GM12878 (cell line): Measurements from ENCODE around the gene RESP18. TPM values are rescaled to one million over a fixed set of nuclear protein-coding genes. Genes with fewer than 3 reads are reported as not detected.
A peak's percentile ranks its signal among the peaks of the same experiment; 100 is the strongest.

Experiments
- BACH1 ChIP-seq: fragments of 450-650 bp; IDR thresholded peaks from 2 replicates; pipeline ENCODE4 v1.6.1; 2017; ENCODE audit warnings: mild to moderate bottlenecking, borderline replicate concordance
- CHD2 ChIP-seq: IDR thresholded peaks from 2 replicates; pipeline ENCODE4 v1.6.1; 2011; ENCODE audit warnings: low read depth, low read length, improper control_type of control experiment, borderline replicate concordance
- FOXK2 ChIP-seq: fragments of 450-650 bp; IDR thresholded peaks from 2 replicates; pipeline ENCODE4 v1.6.1; 2017; ENCODE audit warnings: mild to moderate bottlenecking, moderate library complexity
- HDAC2 ChIP-seq: fragments of 200-600 bp; sonication (generic); IDR thresholded peaks from 2 replicates; pipeline ENCODE4 v1.6.1; 2017
- MEF2A ChIP-seq: IDR thresholded peaks from 2 replicates; pipeline ENCODE4 v1.6.1; 2011; ENCODE audit warnings: low read depth, mild to moderate bottlenecking, low read length, moderate library complexity; ENCODE audit not compliant: insufficient read depth
- MXI1 ChIP-seq: fragments of 150-350 bp; IDR thresholded peaks from 2 replicates; pipeline ENCODE4 v1.6.1; 2011; ENCODE audit warnings: low read depth, mild to moderate bottlenecking, inconsistent platforms, low read length, improper control_type of control experiment
- NRF1 ChIP-seq: conservative IDR thresholded peaks from 2 replicates; pipeline ENCODE4 v1.6.1; 2011; ENCODE audit warnings: mild to moderate bottlenecking, low read depth, low read length, improper control_type of control experiment
- PAX5 ChIP-seq: IDR thresholded peaks from 2 replicates; pipeline ENCODE4 v1.6.1; 2011; ENCODE audit warnings: low read depth, low read length, borderline replicate concordance
- POLR2AphosphoS2 ChIP-seq: IDR thresholded peaks from 2 replicates; pipeline ENCODE4 v1.6.1; 2011; ENCODE audit warnings: low read depth, mild to moderate bottlenecking, low read length, improper control_type of control experiment, moderate library complexity
- POLR2AphosphoS5 ChIP-seq: IDR thresholded peaks from 2 replicates; pipeline ENCODE4 v1.6.1; 2011; ENCODE audit warnings: mild to moderate bottlenecking, low read length, inconsistent platforms
- RBBP5 ChIP-seq: fragments of 200-600 bp; sonication (generic); conservative IDR thresholded peaks from 2 replicates; pipeline ENCODE4 v1.6.1; 2016
- RELA ChIP-seq: fragments of 450-650 bp; IDR thresholded peaks from 2 replicates; pipeline ENCODE4 v1.8.0; 2014; ENCODE audit warnings: borderline replicate concordance; ENCODE audit not compliant: partially characterized antibody
- RFX5 ChIP-seq: IDR thresholded peaks from 2 replicates; pipeline ENCODE4 v1.6.1; 2011; ENCODE audit warnings: low read depth, low read length, improper control_type of control experiment
- RUNX3 ChIP-seq: IDR thresholded peaks from 2 replicates; pipeline ENCODE4 v1.6.1; 2012; ENCODE audit warnings: low read length, inconsistent platforms
- SP1 ChIP-seq: IDR thresholded peaks from one replicate; pipeline ENCODE4 v1.6.1; 2011; ENCODE audit warnings: low read depth, low read length
- TBL1XR1 ChIP-seq: IDR thresholded peaks from 2 replicates; pipeline ENCODE4 v1.6.1; 2012; ENCODE audit warnings: low read depth, low read length, improper control_type of control experiment
- TCF12 ChIP-seq: IDR thresholded peaks from 2 replicates; pipeline ENCODE4 v1.6.1; 2011; ENCODE audit warnings: low read depth, mild to moderate bottlenecking, low read length
- YY1 ChIP-seq: IDR thresholded peaks from 2 replicates; pipeline ENCODE4 v1.6.1; 2011; ENCODE audit warnings: low read depth, mild to moderate bottlenecking, low read length
- ZNF217 ChIP-seq: fragments of 450-650 bp; IDR thresholded peaks from 2 replicates; pipeline ENCODE4 v1.6.1; 2017; ENCODE audit warnings: antibody characterized with exemption, mild to moderate bottlenecking
- ZSCAN29 ChIP-seq: fragments of 450-650 bp; IDR thresholded peaks from 2 replicates; pipeline ENCODE4 v1.6.1; 2017; ENCODE audit warnings: mild to moderate bottlenecking, moderate library complexity
- ZZZ3 ChIP-seq: IDR thresholded peaks from 2 replicates; pipeline ENCODE4 v1.6.1; 2011; ENCODE audit warnings: low read depth; ENCODE audit not compliant: control insufficient read depth, insufficient read length
- polyA plus RNA-seq, 11 experiments: library from polyadenylated mRNA; depleted of rRNA in 4 of 11; unstranded in 6 of 11; stranded (reverse) in 5 of 11; fragments of >200 nt; fragmentation: Nextera tagmentation in 4 of 11; fragmentation: Illumina TruSeq in 1 of 11; extraction: Ambion mirVana in 4 of 11; extraction: Trizol in 1 of 11; gene quantifications; 1 replicate in 1 of 11; 2 replicates in 10 of 11; pipeline versions ENCODE4 v1.2.1 to v1.2.3, GENCODE V29; 2011 to 2016; ENCODE audit warnings: inconsistent platforms in 2 of 11, missing spikeins in 2 of 11, low read depth in 1 of 11
- total RNA-seq, 4 experiments: library from RNA; depleted of rRNA in 3 of 4; stranded (reverse); fragments of >200 nt in 3 of 4; fragmentation: Illumina TruSeq in 1 of 4; extraction: Trizol in 1 of 4; gene quantifications; 2 replicates each; pipeline versions ENCODE4 v1.2.1 to v1.2.3, GENCODE V29; 2013 to 2021
- TF ChIP-seq, protein P1 (sequence below): fragments of 450-650 bp; IDR thresholded peaks from 2 replicates; pipeline ENCODE4 v1.6.1; 2017; ENCODE audit warnings: antibody characterized with exemption, mild to moderate bottlenecking, moderate library complexity
- TF ChIP-seq, protein P2 (sequence below): IDR thresholded peaks from 2 replicates; pipeline ENCODE4 v1.6.1; 2012; ENCODE audit warnings: low read length, inconsistent platforms
- TF ChIP-seq, protein P3 (sequence below): fragments of 150-350 bp; IDR thresholded peaks from 2 replicates; pipeline ENCODE4 v1.6.1; 2014; ENCODE audit warnings: mild to moderate bottlenecking, low read depth, low read length

The RESP18 gene
- total and polyA plus RNA-seq, 10 of the 15 experiments (the other 5 are each of a cell fraction or from before 2014, with no cell fraction given): not detected

DNA sequence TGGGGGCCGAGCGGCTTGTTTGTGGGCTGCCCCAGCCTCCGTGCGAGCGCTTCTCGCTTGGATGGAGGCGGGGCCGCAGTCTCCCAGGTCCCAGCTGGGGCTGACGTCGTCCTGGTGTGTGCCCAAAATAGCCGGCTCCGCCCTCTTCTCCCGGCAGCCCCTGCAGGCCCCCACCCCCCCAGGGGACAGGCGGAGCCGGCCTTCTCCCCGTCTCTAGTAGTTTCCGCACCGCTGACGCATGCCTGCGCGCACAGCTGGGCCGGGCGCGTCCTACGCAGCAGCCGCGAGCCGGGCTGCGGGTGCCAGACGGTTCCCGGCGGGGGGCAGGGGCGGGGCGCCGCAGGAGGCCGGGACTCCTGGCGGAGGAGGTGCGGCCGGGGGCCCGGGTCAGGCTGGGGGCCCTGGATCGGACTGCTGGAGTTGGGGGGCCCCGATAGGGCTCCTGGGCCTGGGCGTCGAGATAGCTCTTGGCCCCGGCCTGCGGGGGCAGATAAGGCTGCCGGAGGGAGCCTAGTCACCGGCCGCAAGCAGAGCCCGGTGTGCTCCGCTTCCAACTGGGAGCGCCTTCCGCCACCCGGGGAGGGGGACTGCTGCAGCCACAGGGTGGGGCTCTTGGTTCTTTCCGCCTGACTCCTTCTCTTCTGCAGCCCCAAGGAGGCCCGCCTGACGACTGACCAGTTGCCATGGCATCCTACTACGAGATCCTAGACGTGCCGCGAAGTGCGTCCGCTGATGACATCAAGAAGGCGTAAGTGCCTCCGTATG, 53.2 kb downstream of the RESP18 start, which contains the start of gene DNAJB2 (continued):
- TF ChIP-seq ZZZ3 (no peak), MEF2A (peak; percentile 99), ZSCAN29 (0 out of 2 replicates have a peak, but pooled peaks have one; percentile 19), POLR2AphosphoS5 (peak; percentile 74; the same call in 1 of the 2 replicates), YY1 (0 out of 2 replicates have a peak, but pooled peaks have one; percentile 47), CHD2 (peak; percentile 52; the same call in 1 of the 2 replicates), TBL1XR1 (peak; percentile 74; the same call in 1 of the 2 replicates), FOXK2 (0 out of 2 replicates have a peak, but pooled peaks have one; percentile 1), ZNF217 (peak; percentile 75), RFX5 (peak; percentile 59; the same call in 1 of the 2 replicates), PAX5 (peak; percentile 78; the same call in 1 of the 2 replicates), MXI1 (peak; percentile 71), RUNX3 (peak; percentile 50; the same call in 1 of the 2 replicates), NRF1 (peak; percentile 53), HDAC2 (no peak), RELA (no peak), TCF12 (peak; percentile 83; the same call in 1 of the 2 replicates), SP1 (peak; percentile 74), RBBP5 (no peak), POLR2AphosphoS2 (peak; percentile 78), BACH1 (peak; percentile 87)
- TF ChIP-seq, protein P1, sequence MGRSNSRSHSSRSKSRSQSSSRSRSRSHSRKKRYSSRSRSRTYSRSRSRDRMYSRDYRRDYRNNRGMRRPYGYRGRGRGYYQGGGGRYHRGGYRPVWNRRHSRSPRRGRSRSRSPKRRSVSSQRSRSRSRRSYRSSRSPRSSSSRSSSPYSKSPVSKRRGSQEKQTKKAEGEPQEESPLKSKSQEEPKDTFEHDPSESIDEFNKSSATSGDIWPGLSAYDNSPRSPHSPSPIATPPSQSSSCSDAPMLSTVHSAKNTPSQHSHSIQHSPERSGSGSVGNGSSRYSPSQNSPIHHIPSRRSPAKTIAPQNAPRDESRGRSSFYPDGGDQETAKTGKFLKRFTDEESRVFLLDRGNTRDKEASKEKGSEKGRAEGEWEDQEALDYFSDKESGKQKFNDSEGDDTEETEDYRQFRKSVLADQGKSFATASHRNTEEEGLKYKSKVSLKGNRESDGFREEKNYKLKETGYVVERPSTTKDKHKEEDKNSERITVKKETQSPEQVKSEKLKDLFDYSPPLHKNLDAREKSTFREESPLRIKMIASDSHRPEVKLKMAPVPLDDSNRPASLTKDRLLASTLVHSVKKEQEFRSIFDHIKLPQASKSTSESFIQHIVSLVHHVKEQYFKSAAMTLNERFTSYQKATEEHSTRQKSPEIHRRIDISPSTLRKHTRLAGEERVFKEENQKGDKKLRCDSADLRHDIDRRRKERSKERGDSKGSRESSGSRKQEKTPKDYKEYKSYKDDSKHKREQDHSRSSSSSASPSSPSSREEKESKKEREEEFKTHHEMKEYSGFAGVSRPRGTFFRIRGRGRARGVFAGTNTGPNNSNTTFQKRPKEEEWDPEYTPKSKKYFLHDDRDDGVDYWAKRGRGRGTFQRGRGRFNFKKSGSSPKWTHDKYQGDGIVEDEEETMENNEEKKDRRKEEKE: no peak
- TF ChIP-seq, protein P2, sequence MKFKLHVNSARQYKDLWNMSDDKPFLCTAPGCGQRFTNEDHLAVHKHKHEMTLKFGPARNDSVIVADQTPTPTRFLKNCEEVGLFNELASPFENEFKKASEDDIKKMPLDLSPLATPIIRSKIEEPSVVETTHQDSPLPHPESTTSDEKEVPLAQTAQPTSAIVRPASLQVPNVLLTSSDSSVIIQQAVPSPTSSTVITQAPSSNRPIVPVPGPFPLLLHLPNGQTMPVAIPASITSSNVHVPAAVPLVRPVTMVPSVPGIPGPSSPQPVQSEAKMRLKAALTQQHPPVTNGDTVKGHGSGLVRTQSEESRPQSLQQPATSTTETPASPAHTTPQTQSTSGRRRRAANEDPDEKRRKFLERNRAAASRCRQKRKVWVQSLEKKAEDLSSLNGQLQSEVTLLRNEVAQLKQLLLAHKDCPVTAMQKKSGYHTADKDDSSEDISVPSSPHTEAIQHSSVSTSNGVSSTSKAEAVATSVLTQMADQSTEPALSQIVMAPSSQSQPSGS: peak; percentile 99
- TF ChIP-seq, protein P3, sequence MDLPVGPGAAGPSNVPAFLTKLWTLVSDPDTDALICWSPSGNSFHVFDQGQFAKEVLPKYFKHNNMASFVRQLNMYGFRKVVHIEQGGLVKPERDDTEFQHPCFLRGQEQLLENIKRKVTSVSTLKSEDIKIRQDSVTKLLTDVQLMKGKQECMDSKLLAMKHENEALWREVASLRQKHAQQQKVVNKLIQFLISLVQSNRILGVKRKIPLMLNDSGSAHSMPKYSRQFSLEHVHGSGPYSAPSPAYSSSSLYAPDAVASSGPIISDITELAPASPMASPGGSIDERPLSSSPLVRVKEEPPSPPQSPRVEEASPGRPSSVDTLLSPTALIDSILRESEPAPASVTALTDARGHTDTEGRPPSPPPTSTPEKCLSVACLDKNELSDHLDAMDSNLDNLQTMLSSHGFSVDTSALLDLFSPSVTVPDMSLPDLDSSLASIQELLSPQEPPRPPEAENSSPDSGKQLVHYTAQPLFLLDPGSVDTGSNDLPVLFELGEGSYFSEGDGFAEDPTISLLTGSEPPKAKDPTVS: peak; percentile 61; the same call in 1 of the 2 replicates
